ENCODE measurements around the gene FUT9. TPM values are rescaled to one million over a fixed set of nuclear protein-coding genes. Genes with fewer than 3 reads are reported as not detected.

The FUT9 gene
- total and polyA plus RNA-seq, 2 of the 8 experiments (the other 6 are each of a cell fraction or from before 2014, with no cell fraction given) = 0.85 to 4.9 TPM

DNA sequence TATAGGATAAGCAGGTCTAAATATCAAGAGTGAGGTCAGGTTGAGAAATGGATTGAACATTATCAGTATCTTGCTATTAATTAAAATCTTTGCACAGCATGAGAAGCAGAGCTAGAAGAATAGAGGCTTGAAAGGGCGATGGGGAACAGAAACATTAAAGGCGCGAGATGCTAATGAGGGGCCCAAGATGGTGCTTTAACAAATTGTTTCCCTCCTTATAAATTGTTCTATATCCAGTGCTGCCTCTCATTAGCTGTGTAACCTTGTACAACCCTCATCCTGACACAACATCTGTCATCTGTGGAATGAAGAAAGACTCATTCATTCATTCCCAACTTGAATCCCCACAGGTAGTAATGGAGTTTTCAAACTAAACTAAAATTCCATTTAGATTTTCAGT, 57.8 kb downstream of the FUT9 start:
- no peak overlapping the region for H2BK15ac ChIP-seq (ENCODE audit: low read length)
- H3K9me3 ChIP-seq (ENCODE audit: insufficient read depth in 2 of 2, low read depth in 1 of 2, low read length in 1 of 2) = no peaks in the 10 kb centered on the region
- no peak overlapping the region for H3K27ac ChIP-seq (ENCODE audit: low read depth, low read length)
- ChIA-PET CTCF (ENCODE audit: partially characterized antibody) (interaction anchor here (1.0 to 3.1 kb wide), 3 partner anchors 15 to 644 kb away, joined by 3 to 9 read pairs (median 3); no protein-coding TSS in a partner anchor), POLR2A (ENCODE audit: partially characterized antibody) (no interaction called here)
- no peak for DNase-seq (ENCODE audit: low read depth in 1 of 2, low spot score in 2 of 2)
- no peaks in the 10 kb centered on the region for H3K36me3 ChIP-seq (ENCODE audit: control insufficient read depth in 2 of 4, insufficient read depth in 4 of 4, low read length in 3 of 4)
- no peak overlapping the region for H2AK5ac ChIP-seq (ENCODE audit: low read depth, low read length)
- no peaks in the 10 kb centered on the region for H3K27me3 ChIP-seq (replicated peaks in 1 of 4; ENCODE audit: control insufficient read depth in 3 of 4, extremely low read depth in 1 of 4, insufficient read depth in 3 of 4, low read length in 3 of 4)
- H2AFZ ChIP-seq (ENCODE audit: low read length) = no peak overlapping the region
- no peak overlapping the region for H2BK5ac ChIP-seq (ENCODE audit: low read depth, low read length)
- WGBS, 2 experiments (ENCODE audit: extremely low coverage in 1 of 2, insufficient coverage in 1 of 2, insufficient read length in 1 of 2, insufficient replicate concordance in 2 of 2, low coverage in 1 of 2, low lambda C conversion rate in 2 of 2, missing lambda C conversion rate in 1 of 2) = 91% methylated on average over 3 of the region's 3 CpGs; no CpG with 5 or more reads in 1 of the 2 experiments
- H3K14ac ChIP-seq (ENCODE audit: insufficient read length) = no peak overlapping the region
- H3K4me1 ChIP-seq (replicated peaks in 1 of 4; ENCODE audit: control insufficient read depth in 3 of 4, insufficient read depth in 4 of 4, low read length in 3 of 4) = no peaks in the 10 kb centered on the region
- H3K23ac ChIP-seq (ENCODE audit: insufficient read length) = no peak overlapping the region
- H4K5ac ChIP-seq (ENCODE audit: insufficient read length, low read depth, low read length) = no peak overlapping the region
- no peaks in the 10 kb centered on the region for H3K79me2 ChIP-seq (ENCODE audit: control insufficient read depth in 1 of 2, insufficient read depth in 2 of 2, low read length in 2 of 2)
- H3K56ac ChIP-seq (replicated peaks; ENCODE audit: insufficient read length, low read depth, low read length) = no peak overlapping the region
- H3K4me3 ChIP-seq (ENCODE audit: extremely low read depth in 1 of 4, insufficient read depth in 2 of 4, low read depth in 3 of 4, low read length in 4 of 4) = no peak overlapping the region
- H2BK20ac ChIP-seq (ENCODE audit: low read length) = no peak overlapping the region
- H2BK120ac ChIP-seq (replicated peaks; ENCODE audit: low read depth, low read length) = no peak overlapping the region
- H4K8ac ChIP-seq (ENCODE audit: extremely low read depth, insufficient read depth, low read length) = no peak overlapping the region
- H2BK12ac ChIP-seq (ENCODE audit: low read depth, low read length) = no peak overlapping the region
- no peak for FAIRE-seq
- H3K79me1 ChIP-seq (ENCODE audit: low read depth, low read length) = no peaks in the 10 kb centered on the region
- TF ChIP-seq POLR2A (IDR thresholded peaks at IDR 0.05; ENCODE audit: control extremely low read depth in 1 of 2, low read depth in 2 of 2, low read length in 2 of 2) (no peak), SP4 (IDR thresholded peaks at IDR 0.05; ENCODE audit: low read length) (no peak), HDAC2 (IDR thresholded peaks at IDR 0.05; ENCODE audit: borderline replicate concordance in 1 of 2, low read depth in 2 of 2, low read length in 2 of 2) (no peak), JUND (IDR thresholded peaks at IDR 0.05; ENCODE audit: low read length) (no peak), TBP (IDR thresholded peaks at IDR 0.05; ENCODE audit: low read depth, low read length) (no peak), SAP30 (IDR thresholded peaks at IDR 0.05; ENCODE audit: insufficient read depth, insufficient replicate concordance, low read length) (no peak), EP300 (IDR thresholded peaks at IDR 0.05; ENCODE audit: borderline replicate concordance in 1 of 2, low read depth in 2 of 2, low read length in 2 of 2) (no peak), RNF2 (IDR thresholded peaks at IDR 0.05; ENCODE audit: borderline replicate concordance, low read depth, low read length, missing control alignments, poor library complexity, severe bottlenecking) (no peak), SIRT6 (IDR thresholded peaks at IDR 0.05; ENCODE audit: low read length) (no peak), SP1 (IDR thresholded peaks at IDR 0.05; ENCODE audit: low read depth, low read length) (no peak), SIN3A (conservative IDR thresholded peaks at IDR 0.05 in 1 of 2, IDR thresholded peaks at IDR 0.05 in 1 of 2; ENCODE audit: low read depth in 1 of 2, low read length in 2 of 2) (no peak)
- TF ChIP-seq, protein P1, sequence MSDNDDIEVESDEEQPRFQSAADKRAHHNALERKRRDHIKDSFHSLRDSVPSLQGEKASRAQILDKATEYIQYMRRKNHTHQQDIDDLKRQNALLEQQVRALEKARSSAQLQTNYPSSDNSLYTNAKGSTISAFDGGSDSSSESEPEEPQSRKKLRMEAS (IDR thresholded peaks at IDR 0.05) = no peak
- no peak overlapping the region for H3K9ac ChIP-seq (replicated peaks in 1 of 4; ENCODE audit: extremely low read depth in 1 of 4, low read depth in 3 of 4, low read length in 3 of 4)
- H3K23me2 ChIP-seq (ENCODE audit: low read depth, low read length) = no peaks in the 10 kb centered on the region
- no peak overlapping the region for H4K91ac ChIP-seq (replicated peaks; ENCODE audit: insufficient read length, low read length)
- H3K18ac ChIP-seq (ENCODE audit: extremely low read depth, low read length) = no peak overlapping the region
- no peaks in the 10 kb centered on the region for H4K20me1 ChIP-seq (replicated peaks in 1 of 2; ENCODE audit: control insufficient read depth in 1 of 2, insufficient read depth in 2 of 2, low read length in 2 of 2)
- H3K4ac ChIP-seq (replicated peaks; ENCODE audit: insufficient read length, low read depth, low read length) = no peak overlapping the region
- H3K4me2 ChIP-seq (ENCODE audit: insufficient read depth in 1 of 2, low read depth in 2 of 2, low read length in 2 of 2) = no peak overlapping the region
